Esophagus squamous epithelium (tissue), 5 donors: ENCODE measurements around the gene OR11H1. TPM values are rescaled to one million over a fixed set of nuclear protein-coding genes. Genes with fewer than 3 reads are reported as not detected.
"Not testable (repeated sequence)": the region's sequence is repeated elsewhere in the genome, so short reads cannot be mapped to it uniquely, and the experiment has no call there.

ENCODE experiments used
- DNase-seq: peaks from one replicate; lab custom pipeline; 2025; lab: John Stamatoyannopoulos, UW
- H3K27ac ChIP-seq, 4 donors: fragments of 200-600 bp; sonication (generic); one replicate each; pipeline ENCODE4 v1.5.1; 2016 to 2019; ENCODE audit warnings: mild to moderate bottlenecking in 1 of 4
- H3K27me3 ChIP-seq, 4 donors: fragments of 200-600 bp; sonication (generic); 1 replicate in 3 of 4; 2 replicates in 1 of 4; pipeline versions ENCODE4 v1.5.1 to v1.6.0; 2017 to 2021; ENCODE audit warnings: antibody characterized with exemption in 1 of 4
- H3K36me3 ChIP-seq, 3 donors: fragments of 200-600 bp; sonication (generic); one replicate each; pipeline ENCODE4 v1.5.1; 2016 to 2019
- H3K4me1 ChIP-seq, 3 donors: fragments of 200-600 bp; sonication (generic); one replicate each; pipeline ENCODE4 v1.5.1; 2017 to 2019
- H3K4me3 ChIP-seq, 4 donors: fragments of 200-600 bp; sonication (generic); 1 replicate in 3 of 4; 2 replicates in 1 of 4; pipeline ENCODE4 v1.5.1; 2016 to 2019; ENCODE audit warnings: mild to moderate bottlenecking in 2 of 4, moderate library complexity in 1 of 4
- H3K9me3 ChIP-seq, 3 donors: fragments of 200-600 bp; sonication (generic); one replicate each; pipeline ENCODE4 v1.5.1; 2016 to 2019
- WGBS, 2 donors: methylation state at CpG; one replicate each; pipeline ENCODE4 v1.1.5; 2018; 5-methylcytosine and 5-hydroxymethylcytosine counted together
- intact Hi-C: fragments of 100-400 bp; cut with DNase I; formaldehyde crosslinking; loops from one replicate; pipeline ENCODE4 v1.15.0; 2022
- total RNA-seq, 4 donors: library from RNA; depleted of rRNA; stranded (reverse); fragments of >200 nt; gene quantifications; one replicate each; pipeline ENCODE4 v1.1.0, GENCODE V29; 2016
- donor health status: DM: yes; HTN: yes; CAD: no.

The OR11H1 gene, protein sequence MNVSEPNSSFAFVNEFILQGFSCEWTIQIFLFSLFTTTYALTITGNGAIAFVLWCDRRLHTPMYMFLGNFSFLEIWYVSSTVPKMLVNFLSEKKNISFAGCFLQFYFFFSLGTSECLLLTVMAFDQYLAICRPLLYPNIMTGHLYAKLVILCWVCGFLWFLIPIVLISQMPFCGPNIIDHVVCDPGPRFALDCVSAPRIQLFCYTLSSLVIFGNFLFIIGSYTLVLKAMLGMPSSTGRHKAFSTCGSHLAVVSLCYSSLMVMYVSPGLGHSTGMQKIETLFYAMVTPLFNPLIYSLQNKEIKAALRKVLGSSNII
- total RNA-seq: not detected

DNA sequence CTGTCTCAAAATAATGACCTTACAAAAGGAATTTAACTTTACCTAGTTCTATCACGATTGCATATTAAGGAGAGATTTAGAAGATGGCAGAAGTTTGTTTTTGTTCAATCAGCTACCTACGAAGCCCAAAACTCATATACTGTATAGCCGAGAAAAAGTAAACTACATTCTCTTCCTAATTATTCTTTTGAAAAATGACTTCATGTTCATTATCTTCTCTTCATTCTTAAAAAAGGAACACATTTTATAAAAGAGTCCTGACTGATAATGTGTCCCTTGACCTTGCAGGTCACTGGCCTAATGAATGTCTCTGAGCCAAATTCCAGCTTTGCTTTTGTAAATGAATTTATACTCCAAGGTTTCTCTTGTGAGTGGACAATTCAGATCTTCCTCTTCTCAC is at the start of gene OR11H1:
Gene OR11H1, plus strand, starts transcription at position 301 of the 400 bp plus-strand sequence. Its CDS starts 0 bp downstream, at position 301.
- not testable (repeated sequence) for H3K27ac ChIP-seq

DNA sequence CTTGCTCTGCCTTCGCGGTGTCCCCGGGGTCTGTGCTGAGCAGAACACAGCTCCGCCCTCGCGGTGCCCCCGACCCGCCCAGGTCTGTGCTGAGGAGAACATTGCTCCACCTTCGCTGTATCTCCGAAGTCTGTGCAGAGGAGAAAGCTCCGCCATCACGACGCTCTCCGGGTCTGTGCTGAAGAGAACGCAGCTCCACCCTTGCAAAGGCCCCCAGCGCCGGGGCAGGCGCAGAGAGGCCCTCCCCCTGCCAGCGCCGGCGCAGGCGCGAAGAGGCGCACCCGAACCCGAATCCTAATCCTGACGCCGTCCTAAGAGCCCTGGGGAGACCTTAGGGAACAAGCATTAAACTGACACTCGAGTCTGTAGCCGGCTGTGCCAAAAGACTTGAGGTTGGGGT is 18.0 kb upstream of the OR11H1 start:
- DNase-seq, H3K27ac ChIP-seq, H3K4me3 ChIP-seq, H3K9me3 ChIP-seq, H3K27me3 ChIP-seq, intact Hi-C loops, H3K4me1 ChIP-seq, H3K36me3 ChIP-seq: not testable (repeated sequence)
- WGBS, 2 donors: no CpG with 5 or more reads among the region's 30 CpGs

More for the DNA sequence above, at the start of gene OR11H1:
- H3K36me3 ChIP-seq, H3K27me3 ChIP-seq, H3K4me3 ChIP-seq, intact Hi-C loops, H3K4me1 ChIP-seq, DNase-seq, H3K9me3 ChIP-seq: not testable (repeated sequence)
- WGBS, 2 donors: no CpG with 5 or more reads among the region's 3 CpGs

DNA sequence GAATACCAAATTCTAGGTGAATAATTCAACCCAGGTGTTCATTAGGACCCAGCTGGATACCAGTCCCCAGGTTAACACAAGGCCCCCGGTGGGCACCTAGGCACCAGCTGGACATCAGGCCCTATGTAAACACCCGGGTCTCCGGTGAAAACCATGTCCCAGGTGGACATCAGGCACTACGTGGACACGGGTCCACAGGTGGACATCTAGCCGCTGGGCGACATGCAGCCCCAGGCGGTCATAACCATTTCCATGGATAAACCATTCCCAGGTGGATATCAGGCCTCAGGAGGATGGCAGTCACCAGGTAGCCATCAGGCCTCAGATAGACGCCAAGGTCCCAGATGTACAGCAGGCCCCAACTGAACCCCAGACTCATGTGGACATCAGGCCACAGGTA is 12.1 kb upstream of the OR11H1 start:
- intact Hi-C loops, H3K27me3 ChIP-seq, H3K27ac ChIP-seq, H3K4me3 ChIP-seq, H3K4me1 ChIP-seq, DNase-seq, H3K9me3 ChIP-seq, H3K36me3 ChIP-seq: not testable (repeated sequence)
- 100% methylated on average over 1 of the region's 9 CpGs; no CpG with 5 or more reads in 1 of the 2 donors for WGBS, 2 donors

DNA sequence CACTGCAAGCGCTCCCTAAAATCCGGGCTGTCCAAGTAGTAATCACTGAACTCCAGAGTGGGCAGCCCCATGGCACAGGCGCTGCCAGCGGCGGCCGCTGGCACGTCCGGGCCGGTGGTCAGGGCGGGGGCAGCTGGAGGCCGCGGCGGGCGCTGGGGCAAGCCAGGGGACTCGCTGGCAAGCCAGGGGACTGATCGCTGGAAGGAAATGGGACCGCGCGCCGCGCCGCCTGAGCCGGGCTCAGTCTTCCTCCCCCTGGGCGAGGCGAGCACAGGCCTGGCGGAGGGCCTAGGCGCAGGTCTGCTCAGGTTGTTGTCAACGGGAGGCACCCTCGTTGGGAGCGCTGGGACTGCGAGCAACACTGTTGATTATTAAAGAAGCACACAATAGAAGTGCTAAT is 25.8 kb downstream of the OR11H1 start:
- H3K4me3 ChIP-seq, H3K27ac ChIP-seq, H3K9me3 ChIP-seq, H3K36me3 ChIP-seq, intact Hi-C loops, H3K4me1 ChIP-seq, DNase-seq, H3K27me3 ChIP-seq: not testable (repeated sequence)
- WGBS, 2 donors: 89% methylated on average over 3 of the region's 31 CpGs; no CpG with 5 or more reads in 1 of the 2 donors

DNA sequence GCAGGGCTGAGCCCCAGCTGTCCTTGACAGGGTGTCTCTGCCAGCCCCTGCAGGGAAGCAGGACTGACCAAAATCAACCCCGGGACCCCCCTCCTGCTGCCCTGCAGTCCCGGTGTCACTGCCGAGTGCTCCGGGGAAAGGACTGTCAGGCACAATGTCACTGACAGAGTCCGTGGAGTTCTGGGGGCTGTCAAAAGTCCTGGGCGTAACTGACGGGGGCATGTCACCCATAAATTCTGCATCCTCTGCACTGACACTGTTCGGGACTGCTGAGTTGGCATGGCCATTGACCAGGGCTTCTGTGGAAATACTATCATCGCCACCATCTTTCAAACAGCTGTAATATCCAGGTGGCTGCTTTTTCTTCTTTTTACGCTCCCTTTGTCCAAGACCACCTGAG is 35.5 kb downstream of the OR11H1 start:
- DNase-seq, H3K4me3 ChIP-seq, H3K36me3 ChIP-seq, H3K27ac ChIP-seq, H3K27me3 ChIP-seq, H3K9me3 ChIP-seq, intact Hi-C loops, H3K4me1 ChIP-seq: not testable (repeated sequence)
- WGBS, 2 donors: 84 to 96% methylated on average over 3 to 4 of the region's 10 CpGs

DNA sequence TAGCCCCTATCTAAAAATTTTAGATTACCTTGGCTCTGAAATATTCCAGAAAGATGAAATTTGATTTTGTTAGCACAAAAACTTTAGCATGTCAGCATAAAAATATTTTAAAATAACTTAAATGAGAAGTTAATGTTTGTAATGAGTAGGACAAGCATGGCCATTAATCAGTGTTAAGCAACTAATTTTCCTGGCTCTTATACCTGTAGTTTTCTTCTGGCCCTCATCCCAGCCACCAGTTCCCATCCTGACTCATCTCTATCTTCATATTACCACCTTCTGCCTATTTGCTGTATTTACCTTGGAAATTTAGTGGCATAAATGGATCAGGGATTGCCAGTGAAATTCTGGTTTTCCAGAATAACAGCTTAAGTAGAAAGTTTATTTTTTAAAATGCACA is 37.1 kb downstream of the OR11H1 start:
- H3K4me3 ChIP-seq, H3K27ac ChIP-seq, H3K27me3 ChIP-seq, intact Hi-C loops, H3K36me3 ChIP-seq, H3K9me3 ChIP-seq, DNase-seq, H3K4me1 ChIP-seq: not testable (repeated sequence)

Other genes starting within 250 kb of the OR11H1 start
- gene POTEH, start 161.8 kb downstream of the OR11H1 start, total RNA-seq: not detected